Ishikawa (cell line): ENCODE measurements around the gene MID1.

Source experiments
- NFIC ChIP-seq: IDR thresholded peaks from 2 replicates; pipeline ENCODE4 v1.6.1; 2012
- RAD21 ChIP-seq: IDR thresholded peaks from 2 replicates; pipeline ENCODE4 v1.6.1; 2012; ENCODE audit warnings: low read depth
- TAF1 ChIP-seq: IDR thresholded peaks from 2 replicates; pipeline ENCODE4 v1.6.1; 2012; ENCODE audit warnings: low read depth, mild to moderate bottlenecking
- TCF12 ChIP-seq: IDR thresholded peaks from 2 replicates; pipeline ENCODE4 v1.6.1; 2012; ENCODE audit warnings: low read depth
- TF ChIP-seq, protein P1 (sequence below): IDR thresholded peaks from 2 replicates; pipeline ENCODE4 v1.6.1; 2012
- TF ChIP-seq, protein P2 (sequence below): IDR thresholded peaks from 2 replicates; pipeline ENCODE4 v1.6.1; 2012; ENCODE audit warnings: low read depth, mild to moderate bottlenecking

DNA sequence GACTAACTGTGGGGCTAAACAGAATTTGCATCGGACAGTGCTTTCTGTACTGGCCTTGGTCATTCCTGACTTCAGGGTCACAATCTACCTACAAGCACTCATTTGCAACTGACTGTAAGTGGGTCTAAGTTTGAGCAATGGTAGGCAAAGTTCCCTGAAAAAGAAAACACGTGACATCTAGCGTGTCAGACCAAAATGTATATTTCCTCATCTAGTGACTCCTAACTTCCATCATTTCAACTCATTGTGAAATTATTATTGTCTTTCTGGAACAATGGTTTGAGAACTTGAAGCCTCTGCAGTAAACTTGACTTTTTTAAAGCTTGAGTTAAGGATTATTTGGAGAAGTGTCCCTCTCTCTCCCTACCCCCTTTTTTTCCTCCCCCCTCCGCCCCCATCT, 113.6 kb downstream of the MID1 start:
- TF ChIP-seq, protein P1, sequence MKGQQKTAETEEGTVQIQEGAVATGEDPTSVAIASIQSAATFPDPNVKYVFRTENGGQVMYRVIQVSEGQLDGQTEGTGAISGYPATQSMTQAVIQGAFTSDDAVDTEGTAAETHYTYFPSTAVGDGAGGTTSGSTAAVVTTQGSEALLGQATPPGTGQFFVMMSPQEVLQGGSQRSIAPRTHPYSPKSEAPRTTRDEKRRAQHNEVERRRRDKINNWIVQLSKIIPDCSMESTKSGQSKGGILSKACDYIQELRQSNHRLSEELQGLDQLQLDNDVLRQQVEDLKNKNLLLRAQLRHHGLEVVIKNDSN, result no peak
- TF ChIP-seq, protein P2, sequence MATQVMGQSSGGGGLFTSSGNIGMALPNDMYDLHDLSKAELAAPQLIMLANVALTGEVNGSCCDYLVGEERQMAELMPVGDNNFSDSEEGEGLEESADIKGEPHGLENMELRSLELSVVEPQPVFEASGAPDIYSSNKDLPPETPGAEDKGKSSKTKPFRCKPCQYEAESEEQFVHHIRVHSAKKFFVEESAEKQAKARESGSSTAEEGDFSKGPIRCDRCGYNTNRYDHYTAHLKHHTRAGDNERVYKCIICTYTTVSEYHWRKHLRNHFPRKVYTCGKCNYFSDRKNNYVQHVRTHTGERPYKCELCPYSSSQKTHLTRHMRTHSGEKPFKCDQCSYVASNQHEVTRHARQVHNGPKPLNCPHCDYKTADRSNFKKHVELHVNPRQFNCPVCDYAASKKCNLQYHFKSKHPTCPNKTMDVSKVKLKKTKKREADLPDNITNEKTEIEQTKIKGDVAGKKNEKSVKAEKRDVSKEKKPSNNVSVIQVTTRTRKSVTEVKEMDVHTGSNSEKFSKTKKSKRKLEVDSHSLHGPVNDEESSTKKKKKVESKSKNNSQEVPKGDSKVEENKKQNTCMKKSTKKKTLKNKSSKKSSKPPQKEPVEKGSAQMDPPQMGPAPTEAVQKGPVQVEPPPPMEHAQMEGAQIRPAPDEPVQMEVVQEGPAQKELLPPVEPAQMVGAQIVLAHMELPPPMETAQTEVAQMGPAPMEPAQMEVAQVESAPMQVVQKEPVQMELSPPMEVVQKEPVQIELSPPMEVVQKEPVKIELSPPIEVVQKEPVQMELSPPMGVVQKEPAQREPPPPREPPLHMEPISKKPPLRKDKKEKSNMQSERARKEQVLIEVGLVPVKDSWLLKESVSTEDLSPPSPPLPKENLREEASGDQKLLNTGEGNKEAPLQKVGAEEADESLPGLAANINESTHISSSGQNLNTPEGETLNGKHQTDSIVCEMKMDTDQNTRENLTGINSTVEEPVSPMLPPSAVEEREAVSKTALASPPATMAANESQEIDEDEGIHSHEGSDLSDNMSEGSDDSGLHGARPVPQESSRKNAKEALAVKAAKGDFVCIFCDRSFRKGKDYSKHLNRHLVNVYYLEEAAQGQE, result no peak
- TF ChIP-seq RAD21 (no peak), TCF12 (no peak), NFIC (no peak), TAF1 (no peak)
